Measurements from ENCODE around the gene UGT2B17. TPM values are rescaled to one million over a fixed set of nuclear protein-coding genes. Genes with fewer than 3 reads are reported as not detected.

The UGT2B17 gene
- total and polyA plus RNA-seq, 10 of the 15 experiments (the other 5 are each of a cell fraction or from before 2014, with no cell fraction given): 0.15 TPM; not detected in 9

DNA sequence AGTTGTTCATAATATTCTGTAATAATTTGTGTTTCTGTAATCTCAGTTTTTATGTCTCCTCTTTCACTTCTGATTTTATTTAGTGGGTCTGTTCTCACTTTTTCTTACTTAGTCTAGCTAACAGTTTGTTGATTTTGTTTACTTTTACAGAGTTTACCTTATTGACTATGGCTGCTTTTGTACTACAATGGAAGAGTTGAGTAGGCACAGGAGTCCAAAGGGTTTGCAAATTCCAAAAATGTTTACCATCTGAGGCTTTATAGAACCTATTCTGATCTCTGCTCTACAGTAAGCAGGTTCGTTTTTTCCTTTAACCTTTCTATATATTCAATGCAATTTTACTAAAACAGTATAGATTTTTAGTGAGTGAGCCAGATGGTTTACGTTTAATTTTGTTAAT is 55.1 kb downstream of the UGT2B17 start (continued):
- TF ChIP-seq BRCA1 (IDR thresholded peaks at IDR 0.05; ENCODE audit: low read depth, low read length) (no peak), USF1 (IDR thresholded peaks at IDR 0.05; ENCODE audit: borderline replicate concordance, extremely low read length, insufficient read depth, low read depth, low read length) (no peak), SKIL (IDR thresholded peaks at IDR 0.05; ENCODE audit: low read depth, poor library complexity, severe bottlenecking) (no peak), BHLHE40 (IDR thresholded peaks at IDR 0.05; ENCODE audit: borderline replicate concordance in 1 of 2, low read depth in 2 of 2, low read length in 1 of 2) (no peak), GABPA (IDR thresholded peaks at IDR 0.05; ENCODE audit: low read depth) (no peak)

- H3K79me2 ChIP-seq (ENCODE audit: control insufficient read depth, insufficient read depth, low read length): no peaks in the 10 kb centered on the region
- ChIA-PET SMC1A (ENCODE audit: uncharacterized antibody, unreplicated experiment) (no interaction called here), RAD21 (ENCODE audit: unreplicated experiment) (no interaction called here), POLR2A (no interaction called here), CTCF (no interaction called here)
- no peaks in the 10 kb centered on the region for H3K36me3 ChIP-seq (ENCODE audit: control insufficient read depth in 2 of 2, insufficient read depth in 2 of 2, low read length in 1 of 2)
- no peak for TF ChIP-seq RFX5 (IDR thresholded peaks at IDR 0.05; ENCODE audit: low read depth, low read length)
- no peak for TF ChIP-seq FOS (IDR thresholded peaks at IDR 0.05; ENCODE audit: borderline replicate concordance, extremely low read depth, insufficient read length)
- intact Hi-C loops (cut with micrococcal nuclease; ENCODE audit: unreplicated experiment): no loop called here
- H3K4me1 ChIP-seq (ENCODE audit: control insufficient read depth, insufficient read depth, low read length): no peaks in the 10 kb centered on the region
- H3K27me3 ChIP-seq (replicated peaks in 1 of 2; ENCODE audit: control insufficient read depth in 2 of 2, insufficient read depth in 2 of 2, low read length in 1 of 2): no peaks in the 10 kb centered on the region
- ATAC-seq (no peak), FAIRE-seq (no peak), DNase-seq (ENCODE audit: low read depth, low spot score) (no peak)
- no peaks in the 10 kb centered on the region for H3K9me3 ChIP-seq (replicated peaks; ENCODE audit: control insufficient read depth, insufficient read depth, low read length)
- no peak overlapping the region for H3K9ac ChIP-seq (ENCODE audit: control insufficient read depth, insufficient read depth, low read length)
- no peak overlapping the region for H3K27ac ChIP-seq (ENCODE audit: control insufficient read depth, insufficient read depth)
- in situ Hi-C loops (cut with MboI): loop anchor here (25.0 kb wide), 2 partner anchors 118 to 518 kb away; no protein-coding TSS in a partner anchor
- no peak overlapping the region for H3K4me3 ChIP-seq
- H4K20me1 ChIP-seq (ENCODE audit: control insufficient read depth, insufficient read depth): no peaks in the 10 kb centered on the region
- no CpG with 5 or more reads among the region's 1 CpG for WGBS (ENCODE audit: insufficient coverage, insufficient replicate concordance, low lambda C conversion rate, missing lambda C conversion rate)
- BruUV-seq (replicated peaks): no TSS peak
- no peak overlapping the region for H3K4me2 ChIP-seq (ENCODE audit: control insufficient read depth, insufficient read depth)
- no peak overlapping the region for H2AFZ ChIP-seq (ENCODE audit: control insufficient read depth, low read depth, low read length)
Observed at GRCh38 chr4:68518889-68519288, 57.2 kb downstream of the UGT2B17 start.
